NCI-H526 (cell line): ENCODE results near the gene BFSP2.
"Not testable (repeated sequence)": the region's sequence is repeated elsewhere in the genome, so short reads cannot be mapped to it uniquely, and the experiment has no call there.

ENCODE experiments used
- DNase-seq, 2 experiments: peaks; one replicate each; lab custom pipeline; 2025; lab: John Stamatoyannopoulos, UW

Gene BFSP2

GRCh38 chr3:133457025-133457424 is 57.2 kb downstream of the BFSP2 start:
- no peak for DNase-seq

GRCh38 chr3:133457465-133458067 is 57.7 kb downstream of the BFSP2 start:
- DNase-seq = peak in 1 of 2 experiments; percentile 21

- no peak for DNase-seq
These were observed 59.5 kb downstream of the BFSP2 start for GRCh38 chr3:133459400-133459799.

- DNase-seq = peak in 1 of 2 experiments; percentile 6
These were observed 61.0 kb downstream of the BFSP2 start for GRCh38 chr3:133460809-133461208.

DNA sequence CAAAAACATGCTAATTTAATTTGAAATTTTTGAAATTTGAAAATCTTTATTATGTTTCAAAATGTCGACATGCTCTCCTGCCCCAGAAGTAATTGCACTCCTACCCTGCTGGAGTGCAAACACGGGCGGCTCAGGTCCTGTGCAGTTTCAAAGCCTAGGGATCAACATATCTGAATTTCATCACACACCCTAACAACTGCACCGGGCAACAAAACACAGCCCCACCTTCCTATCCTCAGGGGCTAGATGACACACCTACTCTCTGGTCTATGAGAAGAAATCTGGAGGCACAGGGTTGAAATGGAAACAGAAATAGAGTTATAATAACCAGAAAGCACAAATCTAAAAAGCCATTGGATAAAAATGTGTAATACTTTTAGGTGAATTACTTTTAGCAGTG is 61.4 kb downstream of the BFSP2 start:
- no peak for DNase-seq

DNA sequence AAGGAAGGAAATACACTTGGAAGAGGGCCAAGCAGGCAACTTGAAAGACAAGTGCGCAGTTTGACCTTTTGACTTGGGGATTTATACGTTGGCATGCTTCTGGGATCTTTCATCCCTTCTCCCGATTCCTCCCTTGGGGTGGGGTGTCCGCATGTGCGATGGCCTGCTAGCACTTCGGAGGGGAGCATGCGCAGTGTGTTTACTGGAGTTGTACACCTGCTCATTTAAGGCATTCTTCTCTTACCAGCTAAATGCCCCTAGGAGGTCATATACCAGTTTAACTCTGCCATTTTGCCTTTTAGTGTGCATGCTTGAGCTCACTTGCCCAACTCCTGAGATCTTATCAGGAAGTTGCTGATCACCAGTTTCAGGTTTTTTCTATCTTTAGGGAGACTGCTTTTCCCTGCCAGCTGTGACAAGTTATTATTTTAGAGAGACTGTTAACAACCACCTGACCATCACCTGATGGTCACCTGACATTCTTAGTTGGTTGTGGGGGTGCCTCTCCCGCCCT is 63.5 kb downstream of the BFSP2 start:
- no peak for DNase-seq

DNA sequence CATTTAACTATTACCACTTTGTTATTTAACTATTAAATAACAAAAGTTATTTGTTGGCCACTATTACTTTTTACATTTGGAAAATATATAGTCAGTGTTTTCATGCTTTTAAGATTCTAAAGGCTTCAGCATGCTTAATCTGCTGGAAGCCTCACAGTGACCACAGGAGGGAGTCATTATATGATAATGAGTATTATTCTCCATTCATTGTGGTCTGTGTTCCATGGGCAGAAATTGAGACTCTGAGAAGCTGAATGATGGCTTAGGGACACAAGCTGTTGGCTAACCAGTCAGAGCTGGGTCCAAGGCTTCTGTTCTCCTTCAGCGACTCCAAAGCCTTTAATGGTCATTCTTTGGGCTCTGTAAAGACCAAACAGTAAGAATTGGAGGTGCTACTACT is 64.7 kb downstream of the BFSP2 start:
- DNase-seq = peak in 1 of 2 experiments; percentile 30

DNA sequence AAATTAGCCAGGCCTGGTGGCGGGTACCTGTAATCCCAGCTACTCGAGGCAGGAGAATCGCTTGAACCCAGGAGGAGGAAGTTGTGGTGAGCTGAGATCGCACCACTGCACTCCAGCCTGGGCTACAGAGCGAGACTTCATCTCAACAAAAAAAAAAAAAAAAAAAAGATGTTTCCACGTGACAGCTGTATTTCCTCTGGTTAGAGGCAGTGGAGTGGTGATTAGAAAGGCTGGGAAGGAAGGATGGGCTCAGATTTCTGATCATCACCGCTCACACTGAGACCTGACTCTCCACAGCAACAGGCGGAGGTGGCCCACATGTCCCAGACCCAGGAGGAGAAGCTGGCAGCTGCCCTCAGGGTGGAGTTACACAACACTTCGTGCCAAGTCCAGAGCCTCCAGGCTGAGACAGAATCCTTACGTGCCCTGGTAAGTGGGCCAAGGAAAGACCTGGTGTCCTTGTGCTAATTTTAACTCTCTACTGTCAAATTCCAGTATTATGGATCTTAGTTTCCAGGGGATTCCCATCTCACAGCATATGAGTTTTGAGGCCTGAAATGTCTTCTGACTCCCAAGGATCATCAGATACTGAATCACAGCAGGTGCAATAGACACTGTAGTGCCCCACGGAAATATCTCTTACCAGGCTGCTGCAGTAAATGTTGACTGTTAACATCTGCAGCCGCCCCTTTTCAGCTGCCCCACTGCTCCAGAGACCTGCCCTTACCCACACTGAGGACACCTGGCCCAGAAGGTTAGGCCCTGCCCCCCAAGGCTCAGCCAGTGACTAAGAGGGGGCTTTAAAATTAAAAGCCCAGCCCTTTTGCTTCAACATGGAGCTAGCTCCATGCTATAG is 66.9 kb downstream of the BFSP2 start:
- no peak for DNase-seq

- no peak for DNase-seq
These were observed 67.9 kb downstream of the BFSP2 start for GRCh38 chr3:133467780-133468179.

DNA sequence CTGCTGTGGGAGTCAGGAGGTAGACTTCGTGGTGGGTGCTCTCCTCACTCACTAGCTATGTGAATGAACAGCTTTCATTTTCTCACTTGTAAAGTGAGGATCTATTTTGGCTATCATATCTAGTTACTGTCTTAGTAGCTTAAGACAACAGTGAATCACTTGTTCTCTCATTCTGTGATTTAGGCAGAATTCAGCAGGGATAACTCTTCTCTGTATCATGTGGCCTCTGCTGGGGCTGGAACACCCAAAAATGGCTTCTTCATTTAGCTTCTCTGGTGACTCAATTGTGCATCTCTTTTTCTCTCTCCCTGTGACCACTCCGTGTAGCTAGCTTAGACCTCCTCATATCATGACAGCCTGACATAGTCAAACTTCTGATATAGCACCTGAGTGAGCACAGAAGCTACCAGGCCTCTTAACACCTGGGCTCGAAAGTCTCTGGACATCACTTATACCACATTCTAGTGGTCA is 68.4 kb downstream of the BFSP2 start:
- DNase-seq = no peak

DNA sequence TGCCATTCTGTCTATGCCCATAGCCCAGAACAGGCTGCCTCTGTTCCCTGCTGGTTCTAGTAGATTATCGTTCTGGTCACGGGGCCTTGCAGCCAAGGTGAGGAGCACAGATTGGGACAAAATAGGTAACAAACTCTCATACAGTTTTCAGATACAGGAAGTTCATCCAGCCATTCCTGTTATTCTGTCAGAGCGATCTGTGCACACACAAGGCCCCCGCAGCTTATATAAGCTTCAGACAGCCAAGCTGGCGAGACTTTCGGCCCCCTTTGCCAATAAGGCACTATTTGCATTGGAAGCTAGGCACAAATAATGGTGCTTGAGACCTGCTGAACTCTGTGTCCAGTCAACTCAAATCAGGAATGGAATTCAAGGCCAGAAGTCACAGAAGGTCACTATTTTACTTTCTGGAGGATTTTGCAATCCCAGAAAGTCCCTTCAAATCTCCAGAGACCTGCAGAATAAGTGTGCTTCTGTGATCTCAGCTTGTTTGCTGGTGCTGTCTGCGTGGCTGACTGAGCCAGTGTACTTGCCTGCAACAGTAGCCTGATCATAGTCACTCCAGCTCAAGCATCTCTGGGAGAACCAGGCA is 69.4 kb downstream of the BFSP2 start:
- no peak for DNase-seq

GRCh38 chr3:133472242-133472641 is 72.4 kb downstream of the BFSP2 start:
- DNase-seq = no peak

DNA sequence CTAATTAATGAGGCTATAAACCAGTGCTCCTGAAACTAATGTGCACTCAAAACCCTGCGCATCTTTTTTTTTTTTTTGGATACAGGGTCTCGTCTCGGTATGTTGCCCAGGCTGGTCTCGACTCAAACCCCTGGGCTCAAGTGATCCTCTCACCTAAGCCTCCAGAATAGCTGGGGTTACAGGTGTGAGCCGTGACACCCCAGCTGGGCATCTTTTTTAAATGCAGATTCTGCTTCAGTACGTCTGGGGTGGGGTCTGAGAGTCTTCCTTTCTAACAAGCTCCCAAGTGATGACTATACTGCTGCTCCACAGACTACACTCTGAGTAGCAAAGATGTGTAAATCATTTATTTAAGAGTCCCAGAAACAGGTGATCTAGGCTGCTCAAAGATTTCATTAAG is 73.0 kb downstream of the BFSP2 start:
- DNase-seq = no peak

DNA sequence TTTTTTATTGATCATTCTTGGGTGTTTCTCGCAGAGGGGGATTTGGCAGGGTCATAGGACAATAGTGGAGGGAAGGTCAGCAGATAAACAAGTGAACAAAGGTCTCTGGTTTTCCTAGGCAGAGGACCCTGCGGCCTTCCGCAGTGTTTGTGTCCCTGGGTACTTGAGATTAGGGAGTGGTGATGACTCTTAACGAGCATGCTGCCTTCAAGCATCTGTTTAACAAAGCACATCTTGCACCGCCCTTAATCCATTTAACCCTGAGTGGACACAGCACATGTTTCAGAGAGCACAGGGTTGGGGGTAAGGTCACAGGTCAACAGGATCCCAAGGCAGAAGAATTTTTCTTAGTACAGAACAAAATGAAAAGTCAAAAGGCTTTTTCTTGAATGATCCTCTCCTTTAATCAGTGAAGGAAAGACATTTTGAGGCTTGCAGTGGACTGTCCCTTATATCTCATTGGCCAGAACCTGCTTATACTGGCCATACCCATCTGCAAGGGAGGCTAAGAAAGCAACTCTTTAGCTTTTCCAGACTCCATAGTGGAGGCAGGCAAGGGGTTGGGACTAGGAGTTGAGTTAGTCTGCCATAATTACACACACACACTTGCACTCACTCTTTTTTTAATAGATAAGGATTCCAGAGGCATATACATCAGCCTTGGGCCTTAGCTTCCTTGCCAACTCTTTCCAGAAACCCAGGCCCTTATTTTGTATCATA is 73.8 kb downstream of the BFSP2 start:
- DNase-seq = not testable (repeated sequence)

- no peak for DNase-seq
These were observed 74.5 kb downstream of the BFSP2 start for GRCh38 chr3:133474251-133474801.

DNA sequence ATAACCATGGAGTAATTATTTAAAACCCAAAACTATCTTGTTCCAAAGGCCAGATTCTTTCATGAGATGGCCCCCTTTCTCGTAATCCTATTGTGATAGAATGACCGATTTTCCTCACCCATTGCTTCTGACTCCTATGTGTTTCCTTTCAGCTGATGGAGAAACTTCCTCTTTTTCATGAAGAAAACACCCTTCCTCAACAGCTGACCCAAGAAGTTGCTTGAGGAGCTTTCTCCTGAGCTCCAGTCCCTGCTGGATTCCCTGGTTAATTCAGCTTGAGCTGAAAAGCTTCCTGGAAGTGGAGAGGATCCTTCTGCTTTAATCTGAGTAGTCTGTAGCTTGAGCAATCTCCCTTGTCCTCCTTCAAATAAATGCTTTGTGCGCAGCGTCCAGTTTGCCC is 75.0 kb downstream of the BFSP2 start:
- DNase-seq = no peak

DNA sequence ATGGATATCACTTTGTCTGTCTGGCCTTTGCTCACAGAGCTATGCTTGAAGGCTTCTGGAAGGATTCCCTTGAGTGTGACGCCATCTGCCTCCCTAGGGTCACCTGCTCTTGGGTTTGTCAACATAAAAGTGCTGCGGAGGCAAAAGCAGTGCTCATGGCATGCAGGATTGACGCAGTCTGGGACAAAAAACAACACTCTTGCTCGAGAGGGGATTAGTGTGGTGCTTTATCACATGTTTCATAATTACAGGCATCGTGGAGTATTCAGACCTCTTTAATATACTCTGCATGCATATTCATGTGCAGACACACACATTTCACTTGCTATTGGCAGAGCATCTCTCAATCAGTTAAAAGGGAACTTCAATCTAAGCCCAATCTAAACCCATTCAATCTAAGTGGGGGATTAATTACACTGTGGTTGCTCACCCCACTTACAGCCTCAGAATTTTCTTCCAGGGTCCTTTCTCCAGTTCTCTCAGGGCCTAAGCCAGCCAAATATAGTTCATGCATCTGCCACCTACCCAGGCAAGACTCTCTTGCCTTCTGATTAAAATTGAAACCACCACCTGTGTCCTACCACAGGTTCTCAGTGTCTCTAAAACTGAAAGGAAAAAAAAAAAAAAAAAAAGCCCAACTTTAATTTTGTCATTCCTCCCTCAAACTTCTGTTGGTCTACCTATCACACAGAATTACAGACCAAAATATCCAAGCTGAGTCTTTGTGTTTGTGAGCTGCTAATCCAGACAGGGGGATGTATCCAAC is 75.6 kb downstream of the BFSP2 start:
- DNase-seq = no peak

DNA sequence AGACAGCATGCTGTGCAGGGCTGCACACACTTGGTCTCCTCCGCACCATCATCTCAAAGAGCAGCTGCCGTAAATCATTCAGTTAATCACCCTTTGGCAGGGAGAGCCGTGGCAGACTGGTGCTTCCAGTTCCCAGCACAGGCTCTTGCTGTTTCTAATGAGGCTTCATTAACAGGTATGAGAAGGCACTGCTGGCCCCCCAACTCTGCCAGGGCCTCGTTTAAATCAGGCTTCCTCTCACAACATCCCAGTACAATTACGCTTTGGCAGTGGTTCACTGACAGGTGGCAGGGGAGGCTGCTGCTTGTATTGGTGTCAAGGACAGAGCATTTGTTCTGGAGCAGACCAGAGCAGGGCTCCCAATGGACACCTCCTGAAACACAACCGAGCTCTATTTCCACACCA is 77.1 kb downstream of the BFSP2 start:
- DNase-seq = peak; percentile 35 to 47

- no peak for DNase-seq
These were observed 77.6 kb downstream of the BFSP2 start for GRCh38 chr3:133477487-133477886.

DNA sequence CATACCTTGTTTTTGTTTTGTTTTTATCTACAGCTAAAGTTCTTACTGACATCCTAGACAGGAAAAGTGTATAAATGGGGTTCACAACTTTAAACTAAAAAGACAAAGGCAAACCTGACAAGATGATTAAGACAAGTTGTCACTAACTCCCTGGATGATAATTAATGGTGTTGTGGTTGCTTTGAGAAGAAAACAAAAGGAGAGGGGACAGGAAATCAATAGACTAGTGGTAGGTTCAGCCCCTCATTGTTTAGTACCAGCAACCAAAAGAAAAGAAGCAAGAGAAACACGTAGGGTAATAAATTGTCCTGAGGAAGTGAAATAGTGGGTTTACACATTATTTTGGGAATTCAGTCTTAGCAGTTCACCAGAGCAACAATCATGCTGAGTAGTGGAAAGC is 78.8 kb downstream of the BFSP2 start:
- DNase-seq = no peak

- DNase-seq = no peak
These were observed 79.5 kb downstream of the BFSP2 start for GRCh38 chr3:133479401-133479800.
